Left hindlimb (tissue), 1 donor: ENCODE results near the gene ANTXR1.
A peak's percentile ranks its signal among the peaks of the same experiment; 100 is the strongest.

Source experiments
- DNase-seq: peaks from one replicate; pipeline ENCODE4 v3.0.0-alpha.2; 2018

ANTXR1 gene

DNA sequence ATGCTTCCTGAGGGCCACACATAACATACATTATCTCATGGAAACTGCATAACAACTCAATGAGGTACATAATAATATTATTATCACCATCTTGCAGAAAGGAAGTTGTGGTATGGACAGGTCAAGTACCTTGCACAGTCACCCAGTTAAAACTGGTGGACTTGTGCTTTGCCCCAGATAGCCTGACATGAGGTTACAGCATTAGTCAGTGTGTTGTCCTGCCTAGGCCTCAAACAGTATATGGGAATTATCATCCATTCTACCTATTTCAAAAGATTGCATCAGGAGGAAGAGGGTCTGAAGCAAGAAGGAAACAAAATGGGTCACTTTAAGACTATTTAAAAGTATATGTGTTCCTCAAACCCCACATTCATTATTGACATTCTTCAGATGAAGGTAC lies 5.4 kb upstream of the ANTXR1 start:
- no peak for DNase-seq

DNA sequence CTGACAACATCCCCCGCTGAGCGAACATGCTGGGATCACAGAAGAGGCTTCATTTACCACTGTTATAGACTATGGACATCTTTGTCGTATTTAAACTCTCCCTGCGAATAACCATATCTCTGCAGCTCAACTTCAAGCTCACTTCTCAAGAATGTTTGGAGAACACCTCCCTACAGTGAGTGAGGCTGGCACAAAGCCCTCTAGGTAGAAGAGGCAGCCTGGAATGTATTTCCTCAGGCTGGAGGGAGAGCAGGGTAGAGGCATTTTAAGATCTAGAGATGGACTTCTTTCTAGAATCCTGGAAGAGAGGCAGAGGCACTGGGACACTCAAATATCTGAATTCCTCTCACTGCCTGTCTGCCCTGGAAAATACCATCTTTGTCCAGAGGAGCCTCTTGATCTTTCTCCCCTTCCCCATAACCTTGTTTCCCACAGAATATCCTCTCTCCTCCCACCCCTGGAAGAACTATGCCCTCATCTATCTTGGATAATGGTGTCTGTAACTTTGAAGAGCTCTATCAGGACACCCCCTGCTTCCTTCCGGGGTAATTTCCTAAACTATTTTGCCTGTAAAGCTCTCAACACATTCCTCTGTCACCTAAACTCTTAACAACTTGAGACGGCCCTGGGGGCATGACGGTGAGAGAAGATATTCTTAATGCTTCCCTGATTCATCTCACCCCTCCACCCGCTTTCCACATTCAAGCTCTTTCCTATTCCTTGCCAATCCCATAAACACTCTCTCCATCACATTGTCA lies 2.4 kb upstream of the ANTXR1 start:
- DNase-seq: no peak

DNA sequence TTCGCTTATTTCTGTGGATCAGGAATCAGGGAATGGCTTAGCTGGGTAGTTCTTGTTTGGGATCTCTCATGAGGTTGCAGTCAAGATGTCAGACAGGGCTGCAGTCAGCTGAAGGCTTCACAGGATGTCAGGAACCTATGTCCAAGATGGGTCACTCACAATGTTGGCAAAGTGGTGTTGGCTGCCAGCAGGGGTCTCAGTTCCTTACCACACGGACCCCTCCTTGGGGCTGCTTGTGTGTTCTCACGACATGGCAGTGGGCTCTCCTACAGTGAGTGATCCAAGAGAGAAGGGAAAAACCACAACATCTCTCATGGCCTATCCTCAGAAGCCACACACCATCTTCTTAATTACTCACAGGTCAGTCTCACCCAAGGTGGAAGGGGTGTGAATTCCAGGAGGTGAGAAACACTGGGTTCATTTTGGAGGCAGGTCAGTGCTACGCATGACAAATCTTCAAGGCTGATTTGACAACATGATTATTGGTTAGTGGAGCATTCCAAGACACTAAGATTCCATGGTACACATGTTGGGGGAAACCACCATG lies 1.3 kb upstream of the ANTXR1 start:
- DNase-seq: no peak

DNA sequence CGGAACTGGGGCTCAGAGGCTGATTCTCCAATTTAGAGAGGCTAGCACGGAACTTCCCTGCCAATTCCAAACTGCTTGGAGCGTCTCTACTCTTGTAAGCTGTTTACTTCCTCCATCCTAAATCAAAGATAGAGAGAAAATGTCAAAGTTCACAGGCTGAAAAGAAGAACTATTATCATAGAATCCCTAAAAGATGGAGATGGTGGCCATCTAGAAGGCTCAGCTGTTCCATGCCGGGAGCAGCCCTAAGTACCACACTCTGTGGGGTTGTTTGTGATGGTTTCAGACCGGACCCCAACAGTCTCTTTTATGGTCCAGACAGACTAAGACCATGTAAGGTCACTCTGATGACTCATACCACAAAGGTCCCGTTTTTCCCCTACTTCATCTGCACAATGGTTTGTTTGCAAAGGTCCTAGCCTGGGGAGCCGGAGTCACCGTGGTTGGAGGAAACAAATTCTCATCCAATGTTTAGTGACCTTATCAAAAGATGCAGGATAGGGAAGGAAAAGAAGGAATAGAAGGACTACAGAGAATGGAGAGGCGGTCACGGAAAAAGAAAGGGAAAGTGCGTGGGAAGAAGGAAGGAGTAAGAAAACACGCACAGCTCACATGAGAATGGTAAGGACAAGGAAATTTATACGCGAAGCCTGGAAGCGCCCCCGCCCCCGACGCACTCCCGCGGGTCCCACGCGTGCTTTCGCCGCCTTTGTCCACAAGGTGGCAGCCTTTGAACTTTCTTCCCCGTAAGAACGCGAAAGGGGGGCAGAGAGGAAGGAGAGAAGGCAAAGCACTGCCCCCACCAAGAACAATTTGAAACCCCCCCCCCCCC lies 453 bp upstream of the ANTXR1 start:
- no peak for DNase-seq

DNA sequence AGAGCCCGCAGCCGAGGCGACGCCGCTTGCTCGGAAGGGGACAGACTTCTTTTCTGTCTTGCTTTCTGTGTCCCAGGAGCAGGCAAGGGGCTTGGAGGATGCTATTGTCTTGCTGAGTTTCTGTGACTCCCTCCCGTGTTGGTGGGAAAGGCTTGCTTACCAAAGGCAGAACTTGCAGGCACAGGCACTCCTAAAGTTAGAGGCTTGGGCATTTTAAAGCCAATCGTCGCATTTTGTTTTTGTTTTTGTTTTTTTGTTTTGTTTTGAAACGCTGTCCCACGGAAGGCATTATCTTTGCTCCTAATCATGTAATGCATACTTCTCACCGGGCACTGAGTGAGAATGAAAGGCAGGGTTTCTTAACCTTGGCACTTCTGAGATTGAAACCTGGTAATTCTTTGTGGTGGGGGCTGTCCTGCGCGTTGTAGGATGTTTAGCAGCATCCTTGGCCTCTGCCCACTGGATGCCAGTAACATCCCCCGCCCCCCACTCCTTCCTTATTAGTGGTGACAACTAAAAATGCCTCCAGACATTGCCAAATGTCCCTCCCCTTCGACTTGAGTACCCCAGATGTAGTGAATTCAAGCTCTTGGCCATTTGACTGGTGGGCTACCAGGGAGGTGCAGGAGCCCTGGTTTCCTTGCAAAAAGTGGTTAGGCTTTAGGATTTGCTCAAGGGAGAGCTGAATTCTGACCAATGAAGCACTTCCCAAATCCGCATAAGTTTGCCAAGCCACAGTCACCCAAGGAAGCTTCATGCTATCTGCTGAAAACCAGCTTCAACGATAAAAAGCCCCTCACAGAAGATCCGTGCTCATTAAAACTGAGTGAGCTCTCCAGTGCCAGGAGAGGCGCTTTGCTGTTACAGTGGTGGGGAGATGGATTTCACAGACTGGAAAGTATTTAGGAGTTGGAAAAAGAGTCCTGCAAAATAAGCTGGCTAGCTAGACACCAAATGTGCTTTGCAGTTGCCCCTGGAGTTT lies 1.2 kb downstream of the ANTXR1 start:
- DNase-seq: peak; percentile 74

DNA sequence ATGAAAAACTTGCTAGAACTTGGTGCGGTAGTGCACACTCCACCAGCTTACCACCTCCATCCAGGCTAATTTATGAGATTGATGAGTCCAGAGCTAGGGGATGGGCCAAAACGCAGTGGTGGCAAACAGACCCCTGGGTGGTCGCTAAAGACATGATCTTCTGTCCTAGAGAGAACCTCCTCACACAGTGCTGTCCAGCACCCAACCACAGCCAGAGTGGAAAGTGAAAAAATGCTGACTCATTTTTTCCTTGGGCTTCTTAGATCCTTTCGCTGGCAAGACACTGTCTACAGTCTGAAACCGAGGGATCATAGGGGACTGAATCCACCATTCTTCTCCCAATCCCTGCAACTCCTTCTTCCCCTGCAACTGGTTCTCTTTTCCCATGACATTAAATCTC lies 4.1 kb downstream of the ANTXR1 start:
- DNase-seq: no peak

DNA sequence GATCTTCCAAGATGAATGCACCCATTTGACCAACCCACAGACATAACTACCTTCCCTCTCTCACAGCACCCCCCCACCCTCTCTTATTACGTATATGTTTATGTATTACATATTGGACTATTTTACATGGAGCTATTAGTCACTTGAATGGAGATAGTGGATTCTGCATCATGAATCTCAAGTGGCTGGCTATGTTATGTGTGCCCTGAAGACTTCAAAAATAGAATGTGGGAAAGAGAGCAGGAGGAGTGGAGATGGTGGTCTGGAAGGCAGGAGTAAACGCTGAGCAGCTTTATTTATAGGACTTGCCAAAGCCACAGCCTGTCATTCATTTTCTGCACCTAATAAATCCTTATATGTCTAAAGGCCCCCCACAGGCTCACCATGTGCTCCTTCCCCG lies 4.9 kb downstream of the ANTXR1 start:
- DNase-seq: no peak

DNA sequence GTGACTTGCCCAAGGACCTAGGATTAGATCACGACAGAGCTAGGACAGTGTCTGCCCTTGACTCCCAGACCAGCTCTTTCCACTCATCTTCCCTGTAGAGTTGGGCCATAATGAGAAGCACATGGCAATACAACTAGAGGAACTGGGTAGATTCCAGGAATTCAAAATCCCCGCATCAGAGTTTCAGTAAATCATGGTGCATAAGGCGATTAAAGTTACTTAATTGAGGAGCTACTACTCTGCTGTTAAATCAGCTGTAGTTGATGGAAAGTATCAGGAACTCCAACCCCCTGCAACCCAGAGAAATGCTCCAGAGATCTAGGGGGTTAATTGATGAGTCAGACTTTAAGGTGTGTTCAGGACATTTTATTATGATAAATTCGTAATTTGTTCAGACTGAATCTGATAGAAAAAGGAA lies 5.7 kb downstream of the ANTXR1 start:
- no peak for DNase-seq

DNA sequence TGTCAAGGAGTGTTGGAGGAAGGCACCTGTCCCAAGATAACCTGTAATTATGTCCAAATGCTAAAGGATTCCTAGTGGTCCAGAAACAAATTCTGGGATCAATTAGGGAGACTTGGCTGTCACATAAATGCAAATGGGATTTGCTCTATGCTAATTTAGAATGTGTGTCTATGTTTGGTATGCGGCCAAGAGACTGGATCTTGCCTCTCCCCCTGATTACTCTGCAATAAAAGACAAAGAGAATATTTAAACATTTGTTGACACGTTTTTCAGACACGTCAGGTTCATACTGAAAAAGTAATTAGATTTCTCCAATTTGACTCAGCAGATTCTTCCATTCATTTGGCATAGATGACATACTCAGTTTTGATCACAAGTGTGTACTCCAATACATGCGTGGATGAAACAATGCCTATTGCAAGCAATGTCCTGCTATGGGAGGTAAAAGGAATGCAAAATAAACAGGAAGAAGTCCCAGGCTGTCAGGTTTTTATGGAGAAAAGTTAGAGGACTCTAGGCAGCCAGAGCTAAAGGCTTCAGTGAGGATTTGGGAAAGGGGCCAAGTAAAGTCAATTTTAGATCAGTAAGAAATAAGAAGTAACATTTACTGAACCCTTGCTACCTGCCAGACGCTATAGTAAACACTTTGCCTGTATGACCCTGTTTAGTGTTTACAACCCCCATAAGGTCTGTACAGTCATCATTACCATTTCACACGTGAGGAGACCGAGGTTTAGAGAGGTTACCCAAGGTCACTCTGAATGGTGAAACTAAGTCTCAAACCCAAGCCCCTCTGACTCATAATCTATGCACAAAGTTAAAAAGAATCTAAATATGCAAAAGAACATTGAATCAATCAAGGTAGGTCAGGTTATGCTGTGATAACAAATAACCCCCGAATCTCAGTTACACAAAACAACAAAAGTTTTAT lies 7.8 kb downstream of the ANTXR1 start:
- no peak for DNase-seq

DNA sequence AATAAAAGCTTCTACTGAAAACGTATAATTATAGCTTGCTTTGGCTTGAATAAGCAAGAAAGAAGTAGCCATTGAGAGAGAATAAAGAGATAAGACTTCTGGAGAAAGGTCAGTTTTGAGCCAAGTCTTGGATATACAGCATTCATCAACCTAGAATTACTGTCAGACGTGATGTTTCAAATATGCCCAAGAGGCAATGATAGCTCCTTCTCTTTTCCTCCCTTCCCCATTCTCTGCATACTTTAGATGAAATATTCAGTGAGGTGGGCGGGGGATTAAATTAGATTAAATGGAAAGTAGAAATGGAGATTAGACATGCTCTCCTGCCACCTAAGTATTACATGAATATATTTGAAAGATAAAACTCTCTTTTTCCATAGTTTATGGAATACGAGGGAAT lies 8.7 kb downstream of the ANTXR1 start:
- DNase-seq: no peak

DNA sequence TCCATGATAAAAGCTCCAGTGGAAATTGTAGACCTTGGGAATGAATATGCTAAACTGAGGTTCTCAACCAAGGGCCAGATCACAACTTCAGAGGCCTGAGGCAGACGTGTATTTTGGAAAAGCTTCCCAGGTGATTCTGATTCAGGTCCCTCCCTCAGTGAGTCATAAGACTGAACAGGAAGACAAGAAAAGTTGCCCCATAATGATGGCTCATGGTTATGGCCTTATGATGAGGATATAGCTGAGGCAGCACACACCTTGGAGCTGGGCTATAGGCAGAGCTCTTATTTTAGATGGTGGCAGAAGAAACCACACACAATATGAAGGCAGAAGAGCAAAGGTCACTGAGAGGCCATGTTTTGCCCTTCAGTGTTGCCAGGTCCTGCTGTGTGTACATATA lies 9.6 kb downstream of the ANTXR1 start:
- DNase-seq: no peak

DNA sequence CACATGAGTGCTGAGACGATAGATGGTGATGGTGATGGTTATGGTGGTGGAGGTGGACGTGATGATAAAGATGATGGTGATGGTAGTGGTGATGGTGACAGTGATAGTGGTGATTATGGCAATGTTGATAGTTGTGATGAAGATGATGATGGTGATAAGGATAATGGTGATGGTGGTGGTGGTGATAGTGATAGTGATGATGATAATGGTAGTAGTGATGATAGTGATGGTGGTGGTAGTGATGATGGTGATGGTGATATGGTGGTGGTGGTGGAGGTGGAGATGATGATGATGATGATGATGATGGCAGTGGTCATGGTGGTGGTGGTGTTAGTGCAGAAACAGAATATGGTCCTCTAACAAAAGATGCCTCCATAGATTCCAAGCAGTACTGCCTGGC lies 10.3 kb downstream of the ANTXR1 start:
- no peak for DNase-seq

DNA sequence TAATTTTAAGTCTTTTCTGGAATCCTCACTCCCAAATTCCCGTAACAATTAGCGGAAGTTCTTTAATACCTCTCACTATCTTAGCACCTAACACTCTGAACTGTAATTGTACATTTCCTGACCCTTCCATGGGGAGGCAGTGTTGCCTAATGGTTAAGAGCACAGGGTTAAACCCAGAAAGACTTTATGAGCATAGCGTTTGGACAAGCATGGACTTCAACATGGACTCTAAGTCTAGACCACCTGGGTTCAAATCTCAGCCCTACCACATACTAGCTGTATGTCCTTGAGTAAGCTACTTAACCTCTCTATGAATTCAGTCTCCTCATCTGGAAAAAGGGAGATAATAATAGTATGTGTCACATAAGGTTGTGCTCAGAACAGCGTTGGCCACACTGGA lies 13.0 kb downstream of the ANTXR1 start:
- DNase-seq: no peak

DNA sequence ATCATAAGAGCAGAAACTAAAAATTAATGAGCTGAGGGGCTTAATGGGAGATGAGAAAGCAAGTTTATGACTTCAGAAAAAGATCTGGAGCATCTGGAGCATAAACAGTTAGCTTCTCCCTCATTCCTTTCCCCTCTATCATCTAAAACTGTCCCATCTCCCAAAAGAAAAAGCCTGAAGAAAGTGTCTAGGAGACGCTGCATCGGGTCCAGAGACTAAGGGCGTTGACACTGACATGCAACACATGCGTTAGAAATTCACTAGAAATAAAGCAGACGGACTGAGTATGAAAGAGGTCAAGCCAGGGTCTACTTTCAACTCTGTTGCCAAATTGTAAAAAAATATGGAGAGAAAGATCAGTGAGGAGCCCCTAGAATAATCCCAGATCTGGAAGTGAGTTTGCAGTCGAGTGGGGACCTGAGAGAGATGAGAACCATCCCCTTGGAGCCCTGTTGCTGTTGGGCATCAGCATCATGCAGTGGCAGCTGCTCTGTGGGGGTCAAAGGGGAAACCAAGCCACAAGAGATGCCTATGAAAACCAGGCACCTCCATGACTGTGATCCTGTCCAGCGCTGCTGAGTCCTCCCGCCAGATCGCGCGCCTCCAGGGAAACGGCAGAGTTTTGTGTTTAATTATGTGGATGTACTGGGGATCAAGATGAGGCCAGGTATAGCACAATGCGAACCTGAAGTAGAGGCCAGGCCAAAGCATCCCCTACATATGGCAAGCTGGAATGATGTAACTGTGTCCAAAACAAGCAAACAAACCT lies 13.9 kb downstream of the ANTXR1 start:
- no peak for DNase-seq

DNA sequence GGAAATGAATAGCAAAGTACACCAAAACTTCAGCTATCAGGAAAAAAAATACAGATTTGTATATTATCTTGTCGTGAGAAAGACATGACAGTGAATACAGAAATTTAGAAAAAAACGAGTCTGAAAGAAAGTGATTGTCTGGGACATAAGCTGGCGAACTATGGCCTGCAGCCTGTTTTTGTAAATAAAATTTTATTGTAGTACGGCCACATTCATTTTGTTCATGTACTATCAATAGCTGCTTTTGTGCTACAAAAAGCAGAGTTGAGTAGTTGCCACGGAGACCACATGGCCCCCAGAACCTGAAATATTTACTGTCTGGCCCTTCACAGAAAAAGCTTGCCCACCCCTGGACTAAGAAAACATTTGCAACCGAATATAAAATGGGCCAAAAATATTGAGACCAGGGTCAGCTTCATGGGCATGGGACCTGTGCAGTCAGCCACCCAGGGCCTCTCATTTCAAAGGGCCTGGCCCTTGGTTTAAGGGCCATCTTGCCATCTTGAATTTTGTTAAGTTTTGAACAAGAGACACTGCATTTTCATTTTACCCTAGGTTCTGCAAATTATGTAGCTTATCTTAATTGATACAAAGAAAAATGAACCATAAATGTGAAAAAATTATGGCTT lies 17.9 kb downstream of the ANTXR1 start:
- no peak for DNase-seq

DNA sequence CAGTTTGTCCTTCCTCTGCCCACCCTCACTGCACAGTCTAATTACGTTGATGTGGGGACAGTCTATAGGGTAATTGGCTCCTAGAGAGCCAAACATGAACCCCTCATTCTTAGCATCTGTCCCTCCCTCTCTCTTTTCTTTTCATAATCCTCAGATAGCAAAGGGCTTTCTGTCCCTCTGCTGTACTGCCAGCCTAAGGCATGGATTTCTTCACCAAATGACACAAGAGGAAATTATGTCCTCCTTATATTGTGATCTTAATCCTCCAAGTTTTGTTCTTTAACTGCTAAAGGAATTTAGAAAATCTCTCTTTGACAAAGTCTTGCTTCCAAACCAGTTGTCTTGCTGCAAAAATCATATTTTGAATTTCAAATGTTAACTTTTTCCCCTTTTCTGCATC lies 18.5 kb downstream of the ANTXR1 start:
- DNase-seq: no peak

DNA sequence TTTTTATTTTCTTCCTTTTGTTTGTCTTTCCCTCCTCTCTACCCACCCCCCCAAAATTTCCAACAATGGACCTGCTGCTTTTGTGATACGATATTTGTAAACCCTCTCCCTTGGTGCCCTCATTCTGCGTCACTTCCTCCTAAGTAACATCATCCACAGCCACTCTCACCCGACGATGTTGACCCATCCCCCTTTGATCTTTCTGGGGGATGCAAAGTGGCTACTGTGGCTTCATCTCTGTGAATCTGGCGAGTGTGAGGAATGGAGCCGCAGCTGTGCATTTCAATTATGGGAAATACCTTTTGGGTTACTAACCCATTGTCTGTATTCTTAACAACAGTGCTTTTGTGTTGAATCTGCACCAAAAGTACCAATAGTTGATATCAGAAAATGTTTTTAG lies 19.4 kb downstream of the ANTXR1 start:
- no peak for DNase-seq

DNA sequence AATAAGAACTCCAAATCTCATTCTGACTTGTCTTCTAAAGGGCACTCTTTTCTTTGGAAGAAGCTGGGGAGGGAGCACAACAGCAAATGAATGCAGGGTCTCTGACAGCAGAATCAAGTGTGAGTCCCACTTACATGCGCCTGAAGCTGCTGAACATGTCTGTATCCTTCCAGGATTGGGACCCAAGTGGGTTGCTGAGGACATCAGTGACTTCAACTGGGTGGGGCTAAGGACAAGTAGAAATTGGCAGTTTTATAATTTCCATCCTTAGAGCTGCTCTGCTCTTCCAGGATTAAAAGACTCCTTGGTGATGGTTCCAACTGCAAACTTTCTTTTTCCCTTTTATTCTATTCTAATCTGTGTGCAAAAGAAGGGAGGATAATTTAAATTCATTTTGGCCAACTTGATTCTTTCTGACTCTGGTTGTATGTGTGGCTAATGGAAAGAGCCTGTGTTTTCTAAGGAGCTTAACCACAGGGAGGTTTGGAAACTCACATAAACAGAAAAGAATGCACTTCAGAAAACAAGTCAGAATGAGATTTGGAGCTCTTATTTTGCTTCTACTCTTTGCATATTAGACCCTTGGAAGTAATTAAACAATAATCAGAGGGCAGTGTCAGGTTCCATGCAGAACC lies 20.6 kb downstream of the ANTXR1 start:
- no peak for DNase-seq

DNA sequence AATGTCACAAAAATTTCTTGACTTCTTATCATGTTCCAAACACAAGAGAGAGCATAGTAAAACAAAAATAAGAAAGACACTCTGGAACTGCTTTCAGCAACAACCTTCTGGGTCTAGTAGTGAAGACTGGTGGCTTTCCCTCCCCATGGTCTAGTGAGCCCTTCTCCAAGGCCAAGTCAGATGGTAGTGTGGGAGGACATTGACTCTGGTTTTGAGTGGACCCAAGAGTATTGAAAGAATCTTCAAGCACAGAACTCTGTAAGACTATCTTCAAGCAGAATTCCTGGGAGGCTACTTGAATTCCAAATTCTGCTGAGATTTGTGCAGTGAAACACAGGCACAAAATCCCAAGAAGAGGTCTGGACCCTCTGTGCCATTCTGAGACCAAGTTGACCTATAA lies 21.1 kb downstream of the ANTXR1 start:
- no peak for DNase-seq

DNA sequence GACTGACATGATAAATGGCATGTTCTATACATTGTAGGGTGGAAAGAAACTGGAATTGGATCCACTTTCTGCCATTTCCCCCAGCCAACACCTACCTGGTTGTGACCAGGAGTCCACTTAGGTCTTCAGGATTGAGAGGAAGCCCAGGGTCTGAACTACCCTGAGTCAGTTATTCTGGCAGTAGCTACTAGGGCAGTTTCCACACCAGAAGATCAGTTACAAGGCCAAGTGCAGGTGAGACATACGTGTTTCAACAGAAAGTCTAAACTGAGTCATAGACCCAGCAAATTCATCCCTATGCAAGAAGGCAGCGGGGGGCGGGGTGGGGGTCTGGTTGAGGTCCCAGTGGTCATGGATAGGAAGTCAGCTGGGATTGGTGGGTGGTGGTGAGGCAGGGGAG lies 21.9 kb downstream of the ANTXR1 start:
- no peak for DNase-seq
